GM12878 (cell line): ENCODE data around the gene GRIN2C. TPM values are rescaled to one million over a fixed set of nuclear protein-coding genes. Genes with fewer than 3 reads are reported as not detected.

Source experiments
- ATAC-seq: fragments of 200-7000 bp; cut with Tn5 transposase; 3 replicates; pipeline ENCODE4 v1.9.1; 2020; ENCODE audit warnings: mild to moderate bottlenecking, moderate library complexity
- BruUV-seq: library from RNA; stranded (reverse); fragments of 400-500 nt; replicated peaks from 2 replicates; lab custom pipeline; 2021; lab: Mats Ljungman, UMichigan
- CTCF ChIA-PET: fragments of 300-600 bp; sonication (Branson Sonifier 250); formaldehyde crosslinking; extraction: SDS; loops from one replicate; lab custom pipeline; 2021; ENCODE audit warnings: inconsistent platforms; lab: Yijun Ruan, JAX
- POLR2A ChIA-PET: fragments of 350-600 bp; formaldehyde crosslinking; extraction: SDS; loops from one replicate; lab custom pipeline; 2021; ENCODE audit warnings: inconsistent platforms; lab: Charles Lee
- RAD21 ChIA-PET: fragments of 300-600 bp; sonication (Branson Sonifier 250); formaldehyde crosslinking; loops from one replicate; lab custom pipeline; 2023; ENCODE audit warnings: antibody characterized with exemption; ENCODE audit not compliant: unreplicated experiment; lab: Charles Lee
- SMC1A ChIA-PET: fragments of 300-600 bp; sonication (Branson Sonifier 250); formaldehyde crosslinking; loops from one replicate; lab custom pipeline; 2023; ENCODE audit not compliant: unreplicated experiment, uncharacterized antibody; lab: Charles Lee
- DNase-seq: peaks from one replicate; pipeline ENCODE4 v3.0.0-alpha.2; 2011; ENCODE audit warnings: low read depth, low spot score
- FAIRE-seq: peaks from 3 replicates; lab custom pipeline; 2011; peaks lifted over from hg19 to GRCh38; lab: Jason Lieb, UNC
- H2AFZ ChIP-seq: 2 replicates; pipeline ENCODE4 v1.6.0; 2011; ENCODE audit warnings: low read depth, low read length, control low read depth; ENCODE audit not compliant: control insufficient read depth
- H3K27ac ChIP-seq: 2 replicates; pipeline ENCODE4 v1.5.1; 2011; ENCODE audit warnings: control low read depth; ENCODE audit not compliant: control insufficient read depth, insufficient read depth
- H3K27me3 ChIP-seq, 2 experiments: replicated peaks in 1 of 2; 2 replicates each; pipeline versions ENCODE4 v1.6.0 to v1.6.1; 2011; ENCODE audit warnings: low read length in 1 of 2; ENCODE audit not compliant: control insufficient read depth in 2 of 2, insufficient read depth in 2 of 2
- H3K36me3 ChIP-seq, 2 experiments: 2 replicates each; pipeline ENCODE4 v1.5.1; 2011; ENCODE audit warnings: low read length in 1 of 2; ENCODE audit not compliant: control insufficient read depth in 2 of 2, insufficient read depth in 2 of 2
- H3K4me1 ChIP-seq: 2 replicates; pipeline ENCODE4 v1.6.1; 2011; ENCODE audit warnings: mild to moderate bottlenecking, low read length, moderate library complexity, mixed read lengths; ENCODE audit not compliant: control insufficient read depth, insufficient read depth
- H3K4me2 ChIP-seq: 2 replicates; pipeline ENCODE4 v1.6.0; 2011; ENCODE audit warnings: control low read depth; ENCODE audit not compliant: control insufficient read depth, insufficient read depth
- H3K4me3 ChIP-seq: fragments of 200-600 bp; sonication (generic); 2 replicates; pipeline ENCODE4 v1.5.1; 2016
- H3K79me2 ChIP-seq: 2 replicates; pipeline ENCODE4 v1.6.0; 2011; ENCODE audit warnings: low read length; ENCODE audit not compliant: control insufficient read depth, insufficient read depth
- H3K9ac ChIP-seq: 2 replicates; pipeline ENCODE4 v1.8.0; 2011; ENCODE audit warnings: low read length, control low read depth, mixed read lengths; ENCODE audit not compliant: control insufficient read depth, insufficient read depth
- H3K9me3 ChIP-seq: replicated peaks from 3 replicates; pipeline ENCODE4 v1.5.1; 2011; ENCODE audit warnings: mild to moderate bottlenecking, low read length; ENCODE audit not compliant: control insufficient read depth, insufficient read depth
- H4K20me1 ChIP-seq: 2 replicates; pipeline ENCODE4 v1.6.0; 2011; ENCODE audit not compliant: control insufficient read depth, insufficient read depth
- ATF3 ChIP-seq: IDR thresholded peaks from 2 replicates; pipeline ENCODE4 v1.6.1; 2011; ENCODE audit warnings: low read depth, mild to moderate bottlenecking, low read length, moderate library complexity, borderline replicate concordance; ENCODE audit errors: extremely low read depth
- BACH1 ChIP-seq: fragments of 450-650 bp; IDR thresholded peaks from 2 replicates; pipeline ENCODE4 v1.6.1; 2017; ENCODE audit warnings: mild to moderate bottlenecking, borderline replicate concordance
- BCL3 ChIP-seq: IDR thresholded peaks from 2 replicates; pipeline ENCODE4 v1.6.1; 2011; ENCODE audit warnings: borderline replicate concordance, low read depth, mild to moderate bottlenecking, moderate library complexity, low read length; ENCODE audit not compliant: insufficient read depth, poor library complexity, severe bottlenecking
- BMI1 ChIP-seq: fragments of 450-650 bp; IDR thresholded peaks from 2 replicates; pipeline ENCODE4 v1.6.1; 2016; ENCODE audit warnings: mild to moderate bottlenecking, moderate library complexity, borderline replicate concordance
- CHD4 ChIP-seq: fragments of 200-600 bp; sonication (generic); IDR thresholded peaks from 2 replicates; pipeline ENCODE4 v1.6.1; 2016; ENCODE audit warnings: mild to moderate bottlenecking
- MTA3 ChIP-seq: IDR thresholded peaks from 2 replicates; pipeline ENCODE4 v1.6.1; 2012; ENCODE audit warnings: low read length, inconsistent platforms, borderline replicate concordance
- NR2C1 ChIP-seq: fragments of 450-650 bp; IDR thresholded peaks from 2 replicates; pipeline ENCODE4 v1.6.1; 2017; ENCODE audit warnings: antibody characterized with exemption, mild to moderate bottlenecking, moderate library complexity
- NR2C2 ChIP-seq: IDR thresholded peaks from 2 replicates; pipeline ENCODE4 v1.6.1; 2011; ENCODE audit warnings: borderline replicate concordance, low read depth; ENCODE audit not compliant: control insufficient read depth, insufficient read length
- POU2F2 ChIP-seq: IDR thresholded peaks from 3 replicates; pipeline ENCODE4 v1.6.1; 2011; ENCODE audit warnings: low read depth, mild to moderate bottlenecking, low read length, borderline replicate concordance
- RAD51 ChIP-seq: fragments of 450-650 bp; IDR thresholded peaks from 2 replicates; pipeline ENCODE4 v1.6.1; 2016; ENCODE audit warnings: moderate library complexity, mild to moderate bottlenecking, inconsistent platforms
- RELA ChIP-seq: fragments of 450-650 bp; IDR thresholded peaks from 2 replicates; pipeline ENCODE4 v1.8.0; 2014; ENCODE audit warnings: borderline replicate concordance; ENCODE audit not compliant: partially characterized antibody
- SKIL ChIP-seq: fragments of 450-650 bp; IDR thresholded peaks from 2 replicates; pipeline ENCODE4 v1.6.1; 2017; ENCODE audit warnings: mild to moderate bottlenecking, low read depth, inconsistent platforms; ENCODE audit not compliant: poor library complexity, severe bottlenecking
- TAF1 ChIP-seq: IDR thresholded peaks from 2 replicates; pipeline ENCODE4 v1.6.1; 2011; ENCODE audit warnings: mild to moderate bottlenecking, low read depth, low read length, borderline replicate concordance
- TARDBP ChIP-seq: IDR thresholded peaks from 2 replicates; pipeline ENCODE4 v1.6.1; 2016; ENCODE audit warnings: borderline replicate concordance
- TCF12 ChIP-seq: IDR thresholded peaks from 2 replicates; pipeline ENCODE4 v1.6.1; 2011; ENCODE audit warnings: low read depth, mild to moderate bottlenecking, low read length
- WRNIP1 ChIP-seq: IDR thresholded peaks from 2 replicates; pipeline ENCODE4 v1.6.1; 2011; ENCODE audit warnings: low read depth, low read length, improper control_type of control experiment, borderline replicate concordance
- ZSCAN29 ChIP-seq: fragments of 450-650 bp; IDR thresholded peaks from 2 replicates; pipeline ENCODE4 v1.6.1; 2017; ENCODE audit warnings: mild to moderate bottlenecking, moderate library complexity
- WGBS: methylation state at CpG from one replicate; pipeline ENCODE4 v1.1.6; 2016; ENCODE audit warnings: low lambda C conversion rate; ENCODE audit not compliant: insufficient replicate concordance, insufficient coverage; ENCODE audit errors: missing lambda C conversion rate; 5-methylcytosine and 5-hydroxymethylcytosine counted together
- in situ Hi-C: fragments of 300-500 bp; cut with MboI; formaldehyde crosslinking; loops from 9 replicates; pipeline ENCODE4 v1.14.3; 2018; ENCODE audit warnings: mixed read lengths
- intact Hi-C: fragments of 100-400 bp; cut with micrococcal nuclease; formaldehyde crosslinking; loops from one replicate; pipeline ENCODE4 v1.14.2; 2022; ENCODE audit not compliant: unreplicated experiment
- polyA plus RNA-seq, 11 experiments: library from polyadenylated mRNA; depleted of rRNA in 4 of 11; unstranded in 6 of 11; stranded (reverse) in 5 of 11; fragments of >200 nt; fragmentation: Nextera tagmentation in 4 of 11; fragmentation: Illumina TruSeq in 1 of 11; extraction: Ambion mirVana in 4 of 11; extraction: Trizol in 1 of 11; gene quantifications; 1 replicate in 1 of 11; 2 replicates in 10 of 11; pipeline versions ENCODE4 v1.2.1 to v1.2.3, GENCODE V29; 2011 to 2016; ENCODE audit warnings: inconsistent platforms in 2 of 11, missing spikeins in 2 of 11, low read depth in 1 of 11
- total RNA-seq, 4 experiments: library from RNA; depleted of rRNA in 3 of 4; stranded (reverse); fragments of >200 nt in 3 of 4; fragmentation: Illumina TruSeq in 1 of 4; extraction: Trizol in 1 of 4; gene quantifications; 2 replicates each; pipeline versions ENCODE4 v1.2.1 to v1.2.3, GENCODE V29; 2013 to 2021

Gene GRIN2C
- total and polyA plus RNA-seq, 10 of the 15 experiments (the other 5 are each of a cell fraction or from before 2014, with no cell fraction given): 0.01 to 0.20 (median 0.11) TPM; not detected in 2

GRCh38 chr17:74904687-74905409 lies 45.2 kb upstream of the GRIN2C start:
- Histone ChIP-seq H3K4me2 (no peak overlapping the region), H3K9me3 (no peaks in the 10 kb centered on the region), H3K27me3 (no peaks in the 10 kb centered on the region; a peak in 2 of 4 replicates), H3K9ac (no peak overlapping the region), H2AFZ (no peak overlapping the region), H3K4me3 (no peak overlapping the region), H3K27ac (no peak overlapping the region), H4K20me1 (no peaks in the 10 kb centered on the region), H3K79me2 (no peaks in the 10 kb centered on the region), H3K36me3 (no peaks in the 10 kb centered on the region), H3K4me1 (no peaks in the 10 kb centered on the region)
- TF ChIP-seq TCF12: no peak
- no peak for TF ChIP-seq RAD51
- no peak for TF ChIP-seq POU2F2
- TF ChIP-seq RELA: no peak
- TF ChIP-seq NR2C2: no peak
- TF ChIP-seq WRNIP1: no peak
- no peak for TF ChIP-seq TAF1
- no peak for TF ChIP-seq BCL3
- TF ChIP-seq ZSCAN29: no peak
- TF ChIP-seq BMI1: no peak
- no peak for TF ChIP-seq MTA3
- no peak for TF ChIP-seq TARDBP
- no peak for TF ChIP-seq NR2C1
- no peak for TF ChIP-seq CHD4
- no peak for TF ChIP-seq BACH1
- no peak for TF ChIP-seq SKIL
- TF ChIP-seq ATF3: no peak
- ATAC-seq (no peak), FAIRE-seq (no peak), DNase-seq (no peak)
- BruUV-seq: no TSS peak
- ChIA-PET SMC1A (no interaction called here), RAD21 (interaction anchor here (1.2 kb wide), 1 partner anchor 94 kb away, joined by 3 read pairs; no protein-coding TSS in a partner anchor), POLR2A (no interaction called here), CTCF (interaction anchor here (1.0 kb wide), 1 partner anchor 54 kb away, joined by 3 read pairs; no protein-coding TSS in a partner anchor)
- intact Hi-C loops: no loop called here
- in situ Hi-C loops: no loop called here
- 40% methylated on average over 7 of the region's 7 CpGs for WGBS
